Heart right ventricle (tissue), 16 donors: ENCODE measurements around the gene SAFB2. TPM values are rescaled to one million over a fixed set of nuclear protein-coding genes. Genes with fewer than 3 reads are reported as not detected.

ENCODE experiments used
- ATAC-seq, 8 donors: fragments of 200-7000 bp; cut with Tn5 transposase; one replicate each; pipeline ENCODE4 v1.9.1; 2020; ENCODE audit warnings: mild to moderate bottlenecking in 8 of 8, moderate library complexity in 8 of 8, moderate number of reproducible peaks in 1 of 8
- DNase-seq, 2 donors: peaks; one replicate each; pipeline ENCODE4 v3.0.0-alpha.2; 2020
- H3K27ac ChIP-seq, 10 donors: fragments of 200-600 bp; sonication (generic) in 2 of 10; one replicate each; pipeline versions ENCODE4 v1.5.0 to v1.8.0; 2020 to 2022; ENCODE audit warnings: mild to moderate bottlenecking in 3 of 10
- H3K27me3 ChIP-seq, 7 donors: fragments of 200-600 bp; one replicate each; pipeline ENCODE4 v1.8.0; 2021 to 2022; ENCODE audit warnings: mild to moderate bottlenecking in 2 of 7
- H3K36me3 ChIP-seq, 9 donors: fragments of 200-600 bp; sonication (generic) in 1 of 9; one replicate each; pipeline versions ENCODE4 v1.5.0 to v1.8.0; 2020 to 2022; ENCODE audit warnings: mild to moderate bottlenecking in 2 of 9
- H3K4me1 ChIP-seq, 9 donors: fragments of 200-600 bp; sonication (generic) in 1 of 9; one replicate each; pipeline versions ENCODE4 v1.5.0 to v1.8.0; 2020 to 2022; ENCODE audit warnings: mild to moderate bottlenecking in 4 of 9
- H3K4me3 ChIP-seq, 10 donors: fragments of 200-600 bp; sonication (generic) in 2 of 10; one replicate each; pipeline versions ENCODE4 v1.5.0 to v1.8.0; 2020 to 2022; ENCODE audit warnings: mild to moderate bottlenecking in 7 of 10, moderate library complexity in 2 of 10
- H3K9me3 ChIP-seq, 11 donors: fragments of 200-600 bp in 10 of 11; sonication (generic) in 2 of 11; one replicate each; pipeline versions ENCODE4 v1.5.0 to v1.8.0; 2013 to 2022; ENCODE audit warnings: mild to moderate bottlenecking in 2 of 11, control low read depth in 1 of 11, moderate library complexity in 1 of 11
- CTCF ChIP-seq, 9 donors: fragments of 200-600 bp; sonication (generic) in 2 of 9; IDR thresholded peaks; one replicate each; pipeline versions ENCODE4 v1.5.0 to v1.8.0; 2021 to 2022; ENCODE audit warnings: antibody characterized with exemption in 9 of 9, mild to moderate bottlenecking in 5 of 9, moderate library complexity in 1 of 9
- WGBS, 2 donors: extraction: QIAGEN DNeasy Blood & Tissue Kit; methylation state at CpG; one replicate each; pipeline ENCODE4 v1.1.7; 2013; ENCODE audit warnings: inconsistent platforms in 1 of 2; 5-methylcytosine and 5-hydroxymethylcytosine counted together
- intact Hi-C, 10 donors: fragments of 100-400 bp; cut with DNase I; formaldehyde crosslinking; loops; one replicate each; pipeline versions ENCODE4 v1.11.1 to v1.14.2; 2022
- polyA plus RNA-seq, 2 donors: library from polyadenylated mRNA; stranded (reverse); fragments of 200-250 nt; gene quantifications; one replicate each; pipeline ENCODE4 v1.2.3, GENCODE V29; 2013
- total RNA-seq, 10 donors: library from RNA; stranded (reverse); fragmentation: NEBNext Ultra II Directional in 3 of 10; extraction: Animal tissue kit (Norgen Biotek cat#: 25700) in 3 of 10; gene quantifications; one replicate each; pipeline versions ENCODE4 v1.2.1 to v1.2.4, GENCODE V29; 2021 to 2023
- donor health status: Arrhythmogenic right ventricular cardiomyopathy.
- donor health status: ischemic (EF 13 %, LVEDD 7.1; RV severe dilation, severe dysfunction).
- donor health status: healthy with polysubstance abuse.
- donor health status: DM: no; HTN: yes; CAD: no.
- donor health status: DM: no; HTN: no; CAD: no.
- donor health status: ischemic (EF 25% LVEDD 6.9; RV normal size, moderate dysfunction).
- donor health status: ischemic (EF 25% LVEDD 5.7; RV mildly dilated, moderate dysfunction).
- donor health status: healthy.
- donor health status: DM: yes; HTN: yes; CAD: no.
- donor health status: Ischemic cardiomyopathy.
- donor health status: ischemic (EF 35%, LVEDD 5.7; RV mildly dilated, moderate dysfunction).
- donor health status: nonischemic (EF 11% LVEDD 7.7; RV severe dilation, severe dysfunction).
- donor health status: DM: yes; HTN: yes; CAD: no.
- donor health status: PGD.
- donor health status: ischemic (EF 29% LVEDD 5.4; RV normal size, mild dysfunction).
- donor health status: nonischemic (EF 23%, LVEDD 6.1; RV moderate dilation, normal function).

The SAFB2 gene
- total and polyA plus RNA-seq, 12 donors, result 30.8 to 80.3 (median 45.9) TPM

DNA sequence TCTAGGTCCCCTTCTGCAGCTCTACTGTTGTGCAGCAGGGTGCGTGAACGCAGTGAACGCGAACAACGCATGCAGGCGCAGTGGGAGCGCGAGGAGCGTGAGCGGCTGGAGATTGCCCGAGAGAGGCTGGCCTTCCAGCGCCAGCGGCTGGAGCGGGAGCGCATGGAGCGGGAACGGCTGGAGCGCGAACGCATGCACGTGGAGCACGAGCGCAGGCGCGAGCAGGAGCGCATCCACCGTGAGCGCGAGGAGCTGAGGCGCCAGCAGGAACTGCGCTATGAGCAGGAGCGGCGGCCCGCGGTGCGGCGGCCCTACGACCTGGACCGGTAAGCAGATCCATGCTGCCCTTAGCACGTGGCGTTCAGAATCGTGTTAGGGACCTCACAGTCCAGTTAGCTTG, 38.9 kb upstream of the SAFB2 start:
- Histone ChIP-seq H3K9me3 (no peaks in the 10 kb centered on the region), H3K4me1 (no peaks in the 10 kb centered on the region), H3K4me3 (no peak overlapping the region), H3K36me3 (peaks cover 18 to 100% (median 91%) of the 10 kb centered on the region in 9 donors), H3K27me3 (no peaks in the 10 kb centered on the region), H3K27ac (no peak overlapping the region)
- ATAC-seq, result peak in 2 of 8 donors; percentile 36 to 39
- DNase-seq, result no peak
- WGBS, 2 donors, result 97 to 98% methylated on average over 42 of the region's 42 CpGs
- intact Hi-C loops, result no loop called here
- no peak for TF ChIP-seq CTCF (IDR thresholded peaks at IDR 0.05)

- no peaks in the 10 kb centered on the region for H3K4me1 ChIP-seq
- intact Hi-C loops, result no loop called here
- H3K4me3 ChIP-seq, result no peak overlapping the region
- DNase-seq (no peak), ATAC-seq (no peak)
- no peaks in the 10 kb centered on the region for H3K9me3 ChIP-seq
- WGBS, 2 donors, result 80 to 88% methylated on average over 5 of the region's 5 CpGs
- H3K27me3 ChIP-seq, result no peaks in the 10 kb centered on the region
- peaks cover 0 to 100% (median 92%) of the 10 kb centered on the region in 9 donors for H3K36me3 ChIP-seq
- H3K27ac ChIP-seq, result no peak overlapping the region
- no peak for TF ChIP-seq CTCF (IDR thresholded peaks at IDR 0.05)
Observed at GRCh38 chr19:5655412-5655811, 32.8 kb upstream of the SAFB2 start.

DNA sequence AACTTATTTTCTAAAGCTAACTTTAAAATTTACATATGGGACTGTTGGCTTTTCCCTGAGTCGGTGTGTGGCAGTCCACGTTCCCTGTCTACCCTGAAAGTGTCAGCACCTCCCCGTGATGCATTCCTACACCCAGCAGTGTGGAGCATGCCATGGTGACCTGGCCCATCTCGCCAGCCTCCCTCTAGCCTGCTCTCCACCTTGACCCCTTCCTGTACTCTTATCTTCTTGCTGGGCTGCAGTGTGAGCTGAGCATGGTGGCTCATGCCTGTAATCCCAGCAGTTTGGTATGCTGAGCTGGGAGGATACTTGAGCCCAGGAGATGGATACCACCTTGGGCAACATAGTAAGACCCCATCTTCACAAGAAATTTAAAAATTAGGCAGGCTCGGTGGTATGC, 32.4 kb upstream of the SAFB2 start:
- 57 to 73% methylated on average over 5 of the region's 5 CpGs for WGBS, 2 donors
- Histone ChIP-seq H3K27ac (no peak overlapping the region), H3K27me3 (no peaks in the 10 kb centered on the region), H3K4me1 (no peaks in the 10 kb centered on the region), H3K9me3 (no peaks in the 10 kb centered on the region), H3K36me3 (peaks cover 4 to 100% (median 93%) of the 10 kb centered on the region in 9 donors), H3K4me3 (no peak overlapping the region)
- no peak for TF ChIP-seq CTCF (IDR thresholded peaks at IDR 0.05)
- no peak for ATAC-seq
- no peak for DNase-seq
- intact Hi-C loops, result no loop called here

- peaks cover 9 to 93% (median 86%) of the 10 kb centered on the region in 9 donors for H3K36me3 ChIP-seq
- H3K27me3 ChIP-seq, result no peaks in the 10 kb centered on the region
- no peak overlapping the region for H3K4me3 ChIP-seq
- 86 to 89% methylated on average over 10 of the region's 10 CpGs for WGBS, 2 donors
- ATAC-seq (no peak), DNase-seq (no peak)
- TF ChIP-seq CTCF (IDR thresholded peaks at IDR 0.05), result no peak
- no peaks in the 10 kb centered on the region for H3K9me3 ChIP-seq
- H3K4me1 ChIP-seq, result no peaks in the 10 kb centered on the region
- intact Hi-C loops, result no loop called here
- H3K27ac ChIP-seq, result no peak overlapping the region
Observed at GRCh38 chr19:5652261-5652660, 29.7 kb upstream of the SAFB2 start.
